ENCODE results near the gene HIRA. TPM values are rescaled to one million over a fixed set of nuclear protein-coding genes. Genes with fewer than 3 reads are reported as not detected.

Gene HIRA
- polyA plus RNA-seq, 1 donor from 2014 or later = 38.1 TPM

GRCh38 chr22:19360300-19360792 lies 71.2 kb downstream of the HIRA start:
- Histone ChIP-seq H3K9me2 (ENCODE audit: insufficient read depth, low read length) (no peaks in the 10 kb centered on the region), H3F3A (ENCODE audit: insufficient read depth, low read length, poor library complexity, severe bottlenecking) (no peaks in the 10 kb centered on the region), H3K4me3 (ENCODE audit: low read length) (no peak overlapping the region), H3K79me2 (replicated peaks; ENCODE audit: insufficient read depth, low read length) (no peaks in the 10 kb centered on the region), H3K4me2 (ENCODE audit: low read length) (no peak overlapping the region), H3K9me3 (ENCODE audit: low read length) (no peaks in the 10 kb centered on the region), H3K9ac (ENCODE audit: low read length) (no peak overlapping the region), H3K36me3 (ENCODE audit: insufficient read depth, low read length) (peaks cover 14% of the 10 kb centered on the region), H3K27ac (ENCODE audit: low read length) (no peak overlapping the region), H3K27me3 (ENCODE audit: insufficient read depth, low read depth, low read length) (no peaks in the 10 kb centered on the region), H4K20me1 (ENCODE audit: insufficient read depth) (no peaks in the 10 kb centered on the region), H2AFZ (ENCODE audit: low read depth, low read length) (no peak overlapping the region)
- no peak for TF ChIP-seq POLR2AphosphoS5 (IDR thresholded peaks at IDR 0.05)
- TF ChIP-seq SMC3 (conservative IDR thresholded peaks at IDR 0.05; ENCODE audit: poor library complexity) = no peak
- TF ChIP-seq EP300 (conservative IDR thresholded peaks at IDR 0.05; ENCODE audit: poor library complexity, severe bottlenecking) = no peak
- no peak for TF ChIP-seq RAD21 (conservative IDR thresholded peaks at IDR 0.05)
- no peak for TF ChIP-seq TAF1 (IDR thresholded peaks at IDR 0.05; ENCODE audit: low read depth)
- no peak for TF ChIP-seq CTCF (IDR thresholded peaks at IDR 0.05; ENCODE audit: poor library complexity, severe bottlenecking)

GRCh38 chr22:19359554-19360299 lies 71.8 kb downstream of the HIRA start:
- H2AFZ ChIP-seq (ENCODE audit: low read depth, low read length) = no peak overlapping the region
- no peaks in the 10 kb centered on the region for H3F3A ChIP-seq (ENCODE audit: insufficient read depth, low read length, poor library complexity, severe bottlenecking)
- H3K27ac ChIP-seq (ENCODE audit: low read length) = no peak overlapping the region
- no peaks in the 10 kb centered on the region for H3K79me2 ChIP-seq (replicated peaks; ENCODE audit: insufficient read depth, low read length)
- no peaks in the 10 kb centered on the region for H3K27me3 ChIP-seq (ENCODE audit: insufficient read depth, low read depth, low read length)
- H4K20me1 ChIP-seq (ENCODE audit: insufficient read depth) = no peaks in the 10 kb centered on the region
- H3K9me2 ChIP-seq (ENCODE audit: insufficient read depth, low read length) = no peaks in the 10 kb centered on the region
- TF ChIP-seq POLR2AphosphoS5 (IDR thresholded peaks at IDR 0.05) (no peak), TAF1 (IDR thresholded peaks at IDR 0.05; ENCODE audit: low read depth) (no peak), MXI1 (conservative IDR thresholded peaks at IDR 0.05; ENCODE audit: poor library complexity, severe bottlenecking) (no peak), CTCF (IDR thresholded peaks at IDR 0.05; ENCODE audit: poor library complexity, severe bottlenecking) (no peak), REST (IDR thresholded peaks at IDR 0.05; ENCODE audit: borderline replicate concordance) (no peak), RAD21 (conservative IDR thresholded peaks at IDR 0.05) (no peak), EZH2 (IDR thresholded peaks at IDR 0.05; ENCODE audit: borderline replicate concordance, insufficient read depth, low read length, poor library complexity, severe bottlenecking) (no peak)
- H3K36me3 ChIP-seq (ENCODE audit: insufficient read depth, low read length) = peaks cover 14% of the 10 kb centered on the region
- no peaks in the 10 kb centered on the region for H3K9me3 ChIP-seq (ENCODE audit: low read length)
- H3K4me3 ChIP-seq (ENCODE audit: low read length) = no peak overlapping the region
- no peak overlapping the region for H3K4me2 ChIP-seq (ENCODE audit: low read length)
- H3K9ac ChIP-seq (ENCODE audit: low read length) = no peak overlapping the region

Measured in neural cell (in vitro differentiated cells).